ENCODE measurements around the gene TRABD2B. TPM values are rescaled to one million over a fixed set of nuclear protein-coding genes. Genes with fewer than 3 reads are reported as not detected.

The TRABD2B gene
- total and polyA plus RNA-seq, 2 of the 4 experiments (the other 2 are of a cell fraction): not detected

DNA sequence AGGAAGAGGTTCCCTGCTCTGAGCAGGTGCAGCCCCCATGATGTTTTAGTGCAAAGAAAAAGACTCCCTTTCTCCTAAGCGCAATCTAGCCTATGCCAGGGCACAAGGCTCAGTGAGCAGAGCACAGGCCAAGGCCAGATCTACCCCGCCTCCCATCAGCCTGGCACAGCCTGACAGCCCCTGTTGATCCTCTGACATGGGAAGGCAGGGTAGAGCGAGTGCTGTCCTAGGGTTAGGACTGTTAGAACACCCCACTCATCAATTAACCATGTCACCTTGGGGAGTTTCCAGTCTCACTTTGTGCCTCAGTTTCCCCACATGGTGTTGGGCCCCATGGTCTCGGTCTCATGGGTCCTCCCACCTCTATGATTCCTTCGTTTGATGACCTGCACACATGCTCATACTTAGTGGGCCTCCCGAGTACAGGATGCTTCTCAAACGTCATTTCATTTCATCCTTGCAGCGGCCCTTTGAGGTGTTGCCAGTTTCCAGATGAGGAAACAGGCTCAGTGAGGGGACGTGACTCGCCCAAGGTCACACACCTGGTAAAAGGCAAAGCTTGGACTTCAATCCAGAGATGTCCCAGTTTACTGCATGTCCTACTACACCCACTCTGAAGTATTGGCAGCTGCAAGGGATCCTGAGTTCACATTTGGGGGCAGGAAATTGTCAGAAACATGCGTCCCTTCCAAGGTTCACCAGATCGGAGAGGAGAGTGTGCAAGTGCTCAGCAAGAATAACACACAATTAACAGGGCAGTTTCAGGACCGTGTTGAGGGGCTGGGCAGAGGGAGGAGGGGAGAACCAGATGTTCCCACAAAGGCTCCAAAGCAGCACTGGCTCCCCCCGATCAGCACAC, 213.3 kb downstream of the TRABD2B start:
- no peak overlapping the region for H2AK9ac ChIP-seq (replicated peaks; ENCODE audit: low read depth, low read length, poor library complexity)
- no peaks in the 10 kb centered on the region; the same call in 1 of the 2 replicates for H3K27me3 ChIP-seq (ENCODE audit: control insufficient read depth, insufficient read depth, low read length)
- no peak overlapping the region for H4K5ac ChIP-seq (ENCODE audit: low read depth, low read length)
- DNase-seq: no peak
- H3K4me2 ChIP-seq (ENCODE audit: low read depth, low read length): no peak overlapping the region
- H3K4ac ChIP-seq (ENCODE audit: low read depth, low read length): no peak overlapping the region
- no peaks in the 10 kb centered on the region for H4K20me1 ChIP-seq (ENCODE audit: insufficient read depth, low read length)
- no peak overlapping the region for H2BK15ac ChIP-seq (ENCODE audit: low read depth, low read length)
- H3K9me3 ChIP-seq (ENCODE audit: control insufficient read depth, insufficient read depth, low read length): no peaks in the 10 kb centered on the region
- intact Hi-C loops (cut with micrococcal nuclease): no loop called here
- H3K9me1 ChIP-seq (ENCODE audit: insufficient read depth, low read length): no peaks in the 10 kb centered on the region
- CTCF ChIA-PET: no interaction called here
- no peak overlapping the region for H2AK5ac ChIP-seq (ENCODE audit: low read depth, low read length)
- no peak overlapping the region for H2BK120ac ChIP-seq (ENCODE audit: low read depth, low read length)
- no peak overlapping the region for H2BK20ac ChIP-seq (ENCODE audit: low read depth, low read length)
- H2AFZ ChIP-seq (replicated peaks; ENCODE audit: low read length, poor library complexity): no peak overlapping the region
- no peak overlapping the region for H3K27ac ChIP-seq (ENCODE audit: insufficient read depth, low read length)
- no peak overlapping the region for H3K18ac ChIP-seq (ENCODE audit: low read depth, low read length)
- H3K36me3 ChIP-seq (ENCODE audit: control insufficient read depth, insufficient read depth, low read length): no peaks in the 10 kb centered on the region
- no peak overlapping the region for H3K9ac ChIP-seq (ENCODE audit: low read depth, low read length)
- ATAC-seq (ENCODE audit: low read depth): no peak
- in situ Hi-C loops (cut with MboI; ENCODE audit: low sequenced_read_pairs): no loop called here
- no peaks in the 10 kb centered on the region for H3K4me1 ChIP-seq (ENCODE audit: control insufficient read depth, insufficient read depth, low read length)
- WGBS, 2 experiments (ENCODE audit: extremely low coverage in 2 of 2, insufficient read length in 1 of 2): 20% methylated on average over 1 of the region's 14 CpGs; no CpG with 5 or more reads in 1 of the 2 experiments
- no peak overlapping the region for H3K4me3 ChIP-seq (ENCODE audit: insufficient read depth, low read depth, low read length)
- TF ChIP-seq, protein P1, sequence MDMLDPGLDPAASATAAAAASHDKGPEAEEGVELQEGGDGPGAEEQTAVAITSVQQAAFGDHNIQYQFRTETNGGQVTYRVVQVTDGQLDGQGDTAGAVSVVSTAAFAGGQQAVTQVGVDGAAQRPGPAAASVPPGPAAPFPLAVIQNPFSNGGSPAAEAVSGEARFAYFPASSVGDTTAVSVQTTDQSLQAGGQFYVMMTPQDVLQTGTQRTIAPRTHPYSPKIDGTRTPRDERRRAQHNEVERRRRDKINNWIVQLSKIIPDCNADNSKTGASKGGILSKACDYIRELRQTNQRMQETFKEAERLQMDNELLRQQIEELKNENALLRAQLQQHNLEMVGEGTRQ (IDR thresholded peaks at IDR 0.05; ENCODE audit: low read depth, low read length): no peak
- TF ChIP-seq, protein P2, sequence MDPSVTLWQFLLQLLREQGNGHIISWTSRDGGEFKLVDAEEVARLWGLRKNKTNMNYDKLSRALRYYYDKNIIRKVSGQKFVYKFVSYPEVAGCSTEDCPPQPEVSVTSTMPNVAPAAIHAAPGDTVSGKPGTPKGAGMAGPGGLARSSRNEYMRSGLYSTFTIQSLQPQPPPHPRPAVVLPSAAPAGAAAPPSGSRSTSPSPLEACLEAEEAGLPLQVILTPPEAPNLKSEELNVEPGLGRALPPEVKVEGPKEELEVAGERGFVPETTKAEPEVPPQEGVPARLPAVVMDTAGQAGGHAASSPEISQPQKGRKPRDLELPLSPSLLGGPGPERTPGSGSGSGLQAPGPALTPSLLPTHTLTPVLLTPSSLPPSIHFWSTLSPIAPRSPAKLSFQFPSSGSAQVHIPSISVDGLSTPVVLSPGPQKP (IDR thresholded peaks at IDR 0.05; ENCODE audit: borderline replicate concordance, low read depth, low read length): no peak
- TF ChIP-seq RFX5 (IDR thresholded peaks at IDR 0.05; ENCODE audit: low read depth, low read length) (no peak), MAZ (IDR thresholded peaks at IDR 0.05; ENCODE audit: borderline replicate concordance, low read depth, low read length) (no peak), NFE2L2 (IDR thresholded peaks at IDR 0.05; ENCODE audit: low read depth, low read length) (no peak), MXI1 (IDR thresholded peaks at IDR 0.05; ENCODE audit: borderline replicate concordance, low read depth, low read length) (no peak), BHLHE40 (IDR thresholded peaks at IDR 0.05; ENCODE audit: low read depth, low read length) (no peak), FOS (IDR thresholded peaks at IDR 0.05; ENCODE audit: low read depth, low read length) (no peak), CEBPB (IDR thresholded peaks at IDR 0.05; ENCODE audit: low read depth, low read length) (no peak), MAFK (IDR thresholded peaks at IDR 0.05; ENCODE audit: low read depth, low read length) (no peak), POLR2A (IDR thresholded peaks at IDR 0.05; ENCODE audit: low read depth, low read length) (no peak), RAD21 (IDR thresholded peaks at IDR 0.05; ENCODE audit: low read length) (no peak), SMC3 (IDR thresholded peaks at IDR 0.05; ENCODE audit: low read depth, low read length) (no peak)
- TF ChIP-seq, protein P3, sequence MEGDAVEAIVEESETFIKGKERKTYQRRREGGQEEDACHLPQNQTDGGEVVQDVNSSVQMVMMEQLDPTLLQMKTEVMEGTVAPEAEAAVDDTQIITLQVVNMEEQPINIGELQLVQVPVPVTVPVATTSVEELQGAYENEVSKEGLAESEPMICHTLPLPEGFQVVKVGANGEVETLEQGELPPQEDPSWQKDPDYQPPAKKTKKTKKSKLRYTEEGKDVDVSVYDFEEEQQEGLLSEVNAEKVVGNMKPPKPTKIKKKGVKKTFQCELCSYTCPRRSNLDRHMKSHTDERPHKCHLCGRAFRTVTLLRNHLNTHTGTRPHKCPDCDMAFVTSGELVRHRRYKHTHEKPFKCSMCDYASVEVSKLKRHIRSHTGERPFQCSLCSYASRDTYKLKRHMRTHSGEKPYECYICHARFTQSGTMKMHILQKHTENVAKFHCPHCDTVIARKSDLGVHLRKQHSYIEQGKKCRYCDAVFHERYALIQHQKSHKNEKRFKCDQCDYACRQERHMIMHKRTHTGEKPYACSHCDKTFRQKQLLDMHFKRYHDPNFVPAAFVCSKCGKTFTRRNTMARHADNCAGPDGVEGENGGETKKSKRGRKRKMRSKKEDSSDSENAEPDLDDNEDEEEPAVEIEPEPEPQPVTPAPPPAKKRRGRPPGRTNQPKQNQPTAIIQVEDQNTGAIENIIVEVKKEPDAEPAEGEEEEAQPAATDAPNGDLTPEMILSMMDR (conservative IDR thresholded peaks at IDR 0.05; ENCODE audit: low read depth, low read length): no peak
- dilution Hi-C loops (cut with HindIII; ENCODE audit: low sequenced_read_pairs, unreplicated experiment): no loop called here
- POLR2A ChIA-PET (ENCODE audit: unreplicated experiment): no interaction called here
- BruUV-seq (replicated peaks): no TSS peak
- no peak overlapping the region for H3K14ac ChIP-seq (replicated peaks; ENCODE audit: low read depth, low read length)
- H2BK5ac ChIP-seq (ENCODE audit: low read depth, low read length, poor library complexity, severe bottlenecking): no peak overlapping the region
- no peaks in the 10 kb centered on the region for H3K79me1 ChIP-seq (ENCODE audit: low read depth in 1 of 2, low read length in 2 of 2)
- H4K8ac ChIP-seq (ENCODE audit: low read depth in 2 of 2, low read length in 2 of 2): no peak overlapping the region
- no peak overlapping the region for H3K56ac ChIP-seq (ENCODE audit: extremely low read depth, insufficient read depth, low read length)
- H4K91ac ChIP-seq (ENCODE audit: insufficient read depth, low read depth, low read length): no peak overlapping the region
- no peak overlapping the region for H3K23ac ChIP-seq (ENCODE audit: low read depth, low read length)
